Panc1 (cell line): ENCODE results near the gene CFP. TPM values are rescaled to one million over a fixed set of nuclear protein-coding genes. Genes with fewer than 3 reads are reported as not detected.

Experiments
- ATAC-seq: fragments of 200-7000 bp; cut with Tn5 transposase; 2 replicates; pipeline ENCODE4 v1.9.1; 2020; ENCODE audit warnings: mild to moderate bottlenecking, moderate library complexity
- BruUV-seq: library from RNA; stranded (reverse); fragments of 400-500 nt; replicated peaks from 2 replicates; lab custom pipeline; 2021; lab: Mats Ljungman, UMichigan
- CTCF ChIA-PET: fragments of 300-600 bp; sonication (Branson Sonifier 250); formaldehyde crosslinking; loops from one replicate; lab custom pipeline; 2022; ENCODE audit warnings: antibody characterized with exemption; lab: Charles Lee
- POLR2A ChIA-PET: fragments of 300-600 bp; sonication (Branson Sonifier 250); formaldehyde crosslinking; loops from one replicate; lab custom pipeline; 2022; ENCODE audit warnings: antibody characterized with exemption; lab: Charles Lee
- DNase-seq: peaks from one replicate; pipeline ENCODE4 v3.0.0-alpha.2; 2010; ENCODE audit warnings: low read depth, low spot score
- H3K27ac ChIP-seq: 2 replicates; pipeline ENCODE4 v1.5.1; 2011; ENCODE audit warnings: mild to moderate bottlenecking, low read length, inconsistent platforms
- H3K27me3 ChIP-seq: fragments of 200-500 bp; sonication (Bioruptor generic); 2 replicates; pipeline ENCODE4 v1.6.0; 2014; ENCODE audit warnings: low read length, inconsistent platforms; ENCODE audit not compliant: control insufficient read depth, insufficient read depth
- H3K36me3 ChIP-seq: fragments of 200-500 bp; sonication (Bioruptor generic); 2 replicates; pipeline ENCODE4 v1.5.1; 2014; ENCODE audit warnings: inconsistent platforms, mild to moderate bottlenecking, low read length, moderate library complexity; ENCODE audit not compliant: control insufficient read depth, insufficient read depth
- H3K4me1 ChIP-seq: 2 replicates; pipeline ENCODE4 v1.5.1; 2011; ENCODE audit warnings: inconsistent platforms, mild to moderate bottlenecking, low read length, moderate library complexity; ENCODE audit not compliant: control insufficient read depth, insufficient read depth
- H3K4me3 ChIP-seq, 2 experiments: 2 replicates each; pipeline ENCODE4 v1.5.1; 2011 to 2012; ENCODE audit warnings: low read depth in 2 of 2, low read length in 2 of 2, mild to moderate bottlenecking in 2 of 2, inconsistent platforms in 1 of 2, moderate library complexity in 1 of 2
- H3K9me3 ChIP-seq: fragments of 200-500 bp; sonication (Bioruptor generic); 2 replicates; pipeline ENCODE4 v1.5.1; 2014; ENCODE audit warnings: low read depth, mild to moderate bottlenecking, inconsistent platforms, low read length, moderate library complexity; ENCODE audit not compliant: control insufficient read depth, insufficient read depth
- POLR2AphosphoS5 ChIP-seq: IDR thresholded peaks from 2 replicates; pipeline ENCODE4 v1.6.1; 2012; ENCODE audit warnings: mild to moderate bottlenecking, low read depth, low read length, moderate library complexity
- SIN3A ChIP-seq: IDR thresholded peaks from 2 replicates; pipeline ENCODE4 v1.6.1; 2012; ENCODE audit warnings: low read depth, mild to moderate bottlenecking, low read length, moderate library complexity, borderline replicate concordance; ENCODE audit not compliant: insufficient read depth
- TCF7L2 ChIP-seq: IDR thresholded peaks from 2 replicates; pipeline ENCODE4 v1.6.1; 2011; ENCODE audit warnings: mild to moderate bottlenecking, low read depth, low read length, inconsistent platforms
- in situ Hi-C: cut with HindIII; loops from 2 replicates; pipeline ENCODE4 v1.10.0; 2016; ENCODE audit warnings: low sequenced_read_pairs, low pct_unique_long_range_greater_than_20kb
- intact Hi-C: fragments of 100-400 bp; cut with micrococcal nuclease; formaldehyde crosslinking; loops from one replicate; pipeline ENCODE4 v1.10.0; 2022; ENCODE audit not compliant: unreplicated experiment
- total RNA-seq: library from RNA; stranded (reverse); gene quantifications from one replicate; pipeline ENCODE4 v1.2.1, GENCODE V29; 2021; ENCODE audit not compliant: unreplicated experiment
- TF ChIP-seq, protein P1 (sequence below), 2 experiments: IDR thresholded peaks; 2 replicates each; pipeline ENCODE4 v1.6.1; 2011 to 2012; ENCODE audit warnings: low read depth in 2 of 2, control low read depth in 1 of 2, low read length in 1 of 2, mild to moderate bottlenecking in 1 of 2, moderate library complexity in 1 of 2; ENCODE audit not compliant: insufficient read depth in 1 of 2
- TF ChIP-seq, protein P2 (sequence below): fragments of 450-650 bp; IDR thresholded peaks from 2 replicates; pipeline ENCODE4 v1.5.1; 2017; ENCODE audit warnings: mild to moderate bottlenecking

CFP gene
- total RNA-seq, 1 experiment from 2014 or later: 0.59 TPM

DNA sequence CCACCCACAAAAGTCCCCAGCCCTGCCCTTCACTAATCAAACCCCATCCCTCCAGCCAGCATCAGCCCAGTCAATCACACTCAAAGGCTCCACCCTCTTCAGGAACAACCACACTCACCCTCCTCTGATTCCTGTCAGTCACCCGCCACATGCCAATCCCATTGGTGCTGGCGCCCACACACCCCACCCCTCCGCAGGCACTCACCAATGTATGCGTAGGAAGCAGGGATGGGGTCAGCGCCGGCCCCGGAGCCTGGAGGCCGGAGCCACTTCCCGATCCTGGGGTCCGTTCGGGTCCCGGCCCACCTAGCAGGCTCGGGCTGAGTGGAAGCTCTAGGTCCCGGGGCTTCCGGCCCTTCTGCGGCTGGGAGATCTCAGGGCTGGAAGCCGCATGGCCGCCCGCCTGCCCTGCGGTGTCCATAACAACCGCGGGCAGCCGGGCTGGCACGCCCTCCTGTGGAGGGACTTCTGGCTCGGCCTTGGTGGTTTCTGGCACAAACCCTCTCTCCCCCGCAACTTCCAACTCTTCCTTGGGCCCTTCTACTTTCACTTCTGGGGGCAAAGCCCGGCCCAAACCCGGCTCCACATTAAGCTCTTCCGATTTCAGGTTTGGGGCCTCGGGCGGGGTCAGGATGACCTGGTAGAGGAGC, 7.9 kb upstream of the CFP start:
- H3K9me3 ChIP-seq: no peaks in the 10 kb centered on the region
- no peak overlapping the region for H3K4me3 ChIP-seq
- ATAC-seq (peak; percentile 62; the same call in 1 of the 2 replicates), DNase-seq (no peak)
- ChIA-PET POLR2A (no interaction called here), CTCF (no interaction called here)
- in situ Hi-C loops: no loop called here
- intact Hi-C loops: no loop called here
- H3K36me3 ChIP-seq: peaks cover 4% of the 10 kb centered on the region
- BruUV-seq: no TSS peak
- H3K27ac ChIP-seq: no peak overlapping the region
- no peaks in the 10 kb centered on the region for H3K4me1 ChIP-seq
- TF ChIP-seq, protein P1, sequence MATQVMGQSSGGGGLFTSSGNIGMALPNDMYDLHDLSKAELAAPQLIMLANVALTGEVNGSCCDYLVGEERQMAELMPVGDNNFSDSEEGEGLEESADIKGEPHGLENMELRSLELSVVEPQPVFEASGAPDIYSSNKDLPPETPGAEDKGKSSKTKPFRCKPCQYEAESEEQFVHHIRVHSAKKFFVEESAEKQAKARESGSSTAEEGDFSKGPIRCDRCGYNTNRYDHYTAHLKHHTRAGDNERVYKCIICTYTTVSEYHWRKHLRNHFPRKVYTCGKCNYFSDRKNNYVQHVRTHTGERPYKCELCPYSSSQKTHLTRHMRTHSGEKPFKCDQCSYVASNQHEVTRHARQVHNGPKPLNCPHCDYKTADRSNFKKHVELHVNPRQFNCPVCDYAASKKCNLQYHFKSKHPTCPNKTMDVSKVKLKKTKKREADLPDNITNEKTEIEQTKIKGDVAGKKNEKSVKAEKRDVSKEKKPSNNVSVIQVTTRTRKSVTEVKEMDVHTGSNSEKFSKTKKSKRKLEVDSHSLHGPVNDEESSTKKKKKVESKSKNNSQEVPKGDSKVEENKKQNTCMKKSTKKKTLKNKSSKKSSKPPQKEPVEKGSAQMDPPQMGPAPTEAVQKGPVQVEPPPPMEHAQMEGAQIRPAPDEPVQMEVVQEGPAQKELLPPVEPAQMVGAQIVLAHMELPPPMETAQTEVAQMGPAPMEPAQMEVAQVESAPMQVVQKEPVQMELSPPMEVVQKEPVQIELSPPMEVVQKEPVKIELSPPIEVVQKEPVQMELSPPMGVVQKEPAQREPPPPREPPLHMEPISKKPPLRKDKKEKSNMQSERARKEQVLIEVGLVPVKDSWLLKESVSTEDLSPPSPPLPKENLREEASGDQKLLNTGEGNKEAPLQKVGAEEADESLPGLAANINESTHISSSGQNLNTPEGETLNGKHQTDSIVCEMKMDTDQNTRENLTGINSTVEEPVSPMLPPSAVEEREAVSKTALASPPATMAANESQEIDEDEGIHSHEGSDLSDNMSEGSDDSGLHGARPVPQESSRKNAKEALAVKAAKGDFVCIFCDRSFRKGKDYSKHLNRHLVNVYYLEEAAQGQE (IDR thresholded peaks at IDR 0.05; ENCODE audit: insufficient read depth in 1 of 2, low read depth in 2 of 2, low read length in 1 of 2): no peak
- no peak for TF ChIP-seq POLR2AphosphoS5
- TF ChIP-seq, protein P2, sequence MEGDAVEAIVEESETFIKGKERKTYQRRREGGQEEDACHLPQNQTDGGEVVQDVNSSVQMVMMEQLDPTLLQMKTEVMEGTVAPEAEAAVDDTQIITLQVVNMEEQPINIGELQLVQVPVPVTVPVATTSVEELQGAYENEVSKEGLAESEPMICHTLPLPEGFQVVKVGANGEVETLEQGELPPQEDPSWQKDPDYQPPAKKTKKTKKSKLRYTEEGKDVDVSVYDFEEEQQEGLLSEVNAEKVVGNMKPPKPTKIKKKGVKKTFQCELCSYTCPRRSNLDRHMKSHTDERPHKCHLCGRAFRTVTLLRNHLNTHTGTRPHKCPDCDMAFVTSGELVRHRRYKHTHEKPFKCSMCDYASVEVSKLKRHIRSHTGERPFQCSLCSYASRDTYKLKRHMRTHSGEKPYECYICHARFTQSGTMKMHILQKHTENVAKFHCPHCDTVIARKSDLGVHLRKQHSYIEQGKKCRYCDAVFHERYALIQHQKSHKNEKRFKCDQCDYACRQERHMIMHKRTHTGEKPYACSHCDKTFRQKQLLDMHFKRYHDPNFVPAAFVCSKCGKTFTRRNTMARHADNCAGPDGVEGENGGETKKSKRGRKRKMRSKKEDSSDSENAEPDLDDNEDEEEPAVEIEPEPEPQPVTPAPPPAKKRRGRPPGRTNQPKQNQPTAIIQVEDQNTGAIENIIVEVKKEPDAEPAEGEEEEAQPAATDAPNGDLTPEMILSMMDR: no peak
- no peak for TF ChIP-seq TCF7L2
- TF ChIP-seq SIN3A: no peak
- H3K27me3 ChIP-seq: no peaks in the 10 kb centered on the region

- no peak for DNase-seq
- intact Hi-C loops: no loop called here
- POLR2A ChIA-PET: no interaction called here
- Histone ChIP-seq H3K36me3 (peaks cover 3% of the 10 kb centered on the region), H3K4me3 (no peak overlapping the region), H3K27me3 (no peaks in the 10 kb centered on the region), H3K4me1 (no peaks in the 10 kb centered on the region; the same call in 1 of the 2 replicates), H3K9me3 (no peaks in the 10 kb centered on the region), H3K27ac (no peak overlapping the region)
- CTCF ChIA-PET: no interaction called here
- no peak for ATAC-seq
- in situ Hi-C loops: no loop called here
- BruUV-seq: no TSS peak
- TF ChIP-seq, protein P2: no peak
Observed at GRCh38 chrX:47634871-47635575, 5.3 kb upstream of the CFP start.
